HEK293 (cell line): Measurements from ENCODE around the gene MPC1.
A peak's percentile ranks its signal among the peaks of the same experiment; 100 is the strongest.

Experiments
- GFI1B ChIP-seq: fragments of 450-650 bp; formaldehyde crosslinking; IDR thresholded peaks from 2 replicates; pipeline ENCODE4 v1.5.1; 2016; ENCODE audit warnings: missing biosample characterization, missing genetic modification characterization
- HOXD13 ChIP-seq: sonication (generic); formaldehyde crosslinking; IDR thresholded peaks from 2 replicates; pipeline ENCODE4 v1.8.0; 2022; ENCODE audit warnings: missing genetic modification reagents, borderline replicate concordance
- KLF1 ChIP-seq: fragments of 450-650 bp; formaldehyde crosslinking; IDR thresholded peaks from 2 replicates; pipeline ENCODE4 v1.5.1; 2016; ENCODE audit warnings: missing biosample characterization, missing genetic modification characterization
- KLF10 ChIP-seq: fragments of 450-650 bp; IDR thresholded peaks from 2 replicates; pipeline ENCODE4 v1.5.1; 2018; ENCODE audit warnings: missing biosample characterization, mild to moderate bottlenecking, missing genetic modification characterization
- KLF17 ChIP-seq: fragments of 450-650 bp; formaldehyde crosslinking; IDR thresholded peaks from 2 replicates; pipeline ENCODE4 v1.5.1; 2016; ENCODE audit warnings: missing biosample characterization, missing genetic modification characterization
- MEIS1 ChIP-seq: sonication (generic); formaldehyde crosslinking; IDR thresholded peaks from 2 replicates; pipeline ENCODE4 v1.8.1; 2022; ENCODE audit warnings: missing genetic modification reagents, mild to moderate bottlenecking, borderline replicate concordance
- SCRT2 ChIP-seq: fragments of 450-650 bp; formaldehyde crosslinking; IDR thresholded peaks from 2 replicates; pipeline ENCODE4 v1.5.1; 2016; ENCODE audit warnings: missing biosample characterization, missing genetic modification characterization
- SP2 ChIP-seq: fragments of 450-650 bp; formaldehyde crosslinking; IDR thresholded peaks from 2 replicates; pipeline ENCODE4 v1.5.1; 2016; ENCODE audit warnings: missing biosample characterization, missing genetic modification characterization
- SP3 ChIP-seq: fragments of 450-650 bp; formaldehyde crosslinking; IDR thresholded peaks from 2 replicates; pipeline ENCODE4 v1.5.1; 2016; ENCODE audit warnings: missing biosample characterization, missing genetic modification characterization
- YY2 ChIP-seq: fragments of 450-650 bp; formaldehyde crosslinking; IDR thresholded peaks from 2 replicates; pipeline ENCODE4 v1.5.1; 2016; ENCODE audit warnings: missing biosample characterization, missing genetic modification characterization
- ZBTB21 ChIP-seq: fragments of 450-650 bp; formaldehyde crosslinking; IDR thresholded peaks from 2 replicates; pipeline ENCODE4 v1.5.1; 2017; ENCODE audit warnings: missing biosample characterization, missing genetic modification characterization
- ZNF10 ChIP-seq: fragments of 450-650 bp; formaldehyde crosslinking; IDR thresholded peaks from 2 replicates; pipeline ENCODE4 v1.5.1; 2017; ENCODE audit warnings: missing biosample characterization, missing genetic modification characterization
- ZNF114 ChIP-seq: fragments of 450-650 bp; formaldehyde crosslinking; IDR thresholded peaks from 2 replicates; pipeline ENCODE4 v1.5.0; 2017; ENCODE audit warnings: missing biosample characterization, missing genetic modification characterization
- ZNF121 ChIP-seq: fragments of 450-650 bp; formaldehyde crosslinking; IDR thresholded peaks from 2 replicates; pipeline ENCODE4 v1.5.1; 2016; ENCODE audit warnings: missing biosample characterization, missing genetic modification characterization
- ZNF132 ChIP-seq: fragments of 450-650 bp; formaldehyde crosslinking; IDR thresholded peaks from 2 replicates; pipeline ENCODE4 v1.5.1; 2017; ENCODE audit warnings: missing biosample characterization, missing genetic modification characterization, borderline replicate concordance
- ZNF133 ChIP-seq: fragments of 450-650 bp; formaldehyde crosslinking; IDR thresholded peaks from 2 replicates; pipeline ENCODE4 v1.5.1; 2016; ENCODE audit warnings: missing biosample characterization, missing genetic modification characterization
- ZNF148 ChIP-seq: fragments of 450-650 bp; formaldehyde crosslinking; IDR thresholded peaks from 2 replicates; pipeline ENCODE4 v1.5.0; 2017; ENCODE audit warnings: missing biosample characterization, missing genetic modification characterization, borderline replicate concordance
- ZNF202 ChIP-seq: fragments of 450-650 bp; formaldehyde crosslinking; IDR thresholded peaks from 2 replicates; pipeline ENCODE4 v1.5.1; 2016; ENCODE audit warnings: missing biosample characterization, missing genetic modification characterization, borderline replicate concordance
- ZNF211 ChIP-seq: fragments of 450-650 bp; formaldehyde crosslinking; IDR thresholded peaks from 2 replicates; pipeline ENCODE4 v1.5.1; 2016; ENCODE audit warnings: low read depth, missing biosample characterization, missing genetic modification characterization
- ZNF23 ChIP-seq: fragments of 450-650 bp; formaldehyde crosslinking; IDR thresholded peaks from 2 replicates; pipeline ENCODE4 v1.5.1; 2016; ENCODE audit warnings: missing biosample characterization, missing genetic modification characterization, borderline replicate concordance
- ZNF26 ChIP-seq: fragments of 450-650 bp; formaldehyde crosslinking; IDR thresholded peaks from 2 replicates; pipeline ENCODE4 v1.5.1; 2016; ENCODE audit warnings: missing biosample characterization, missing genetic modification characterization
- ZNF404 ChIP-seq: fragments of 450-650 bp; formaldehyde crosslinking; IDR thresholded peaks from 2 replicates; pipeline ENCODE4 v1.5.1; 2017; ENCODE audit warnings: missing biosample characterization, missing genetic modification characterization
- ZNF423 ChIP-seq: fragments of 450-650 bp; formaldehyde crosslinking; IDR thresholded peaks from 2 replicates; pipeline ENCODE4 v1.5.1; 2016; ENCODE audit warnings: missing biosample characterization, missing genetic modification characterization
- ZNF426 ChIP-seq: fragments of 450-650 bp; formaldehyde crosslinking; IDR thresholded peaks from 2 replicates; pipeline ENCODE4 v1.5.1; 2017; ENCODE audit warnings: missing biosample characterization, missing genetic modification characterization, mild to moderate bottlenecking, inconsistent platforms, moderate library complexity
- ZNF433 ChIP-seq: fragments of 450-650 bp; formaldehyde crosslinking; IDR thresholded peaks from 2 replicates; pipeline ENCODE4 v1.5.1; 2016; ENCODE audit warnings: missing biosample characterization, missing genetic modification characterization, low read depth
- ZNF510 ChIP-seq: fragments of 450-650 bp; formaldehyde crosslinking; IDR thresholded peaks from 2 replicates; pipeline ENCODE4 v1.5.1; 2018; ENCODE audit warnings: mild to moderate bottlenecking, missing genetic modification characterization, missing biosample characterization; ENCODE audit not compliant: insufficient replicate concordance
- ZNF514 ChIP-seq: fragments of 450-650 bp; formaldehyde crosslinking; IDR thresholded peaks from 2 replicates; pipeline ENCODE4 v1.5.1; 2016; ENCODE audit warnings: missing biosample characterization, missing genetic modification characterization
- ZNF529 ChIP-seq: fragments of 450-650 bp; formaldehyde crosslinking; IDR thresholded peaks from 2 replicates; pipeline ENCODE4 v1.5.1; 2017; ENCODE audit warnings: missing genetic modification characterization, missing biosample characterization; ENCODE audit not compliant: insufficient replicate concordance
- ZNF555 ChIP-seq: fragments of 450-650 bp; formaldehyde crosslinking; conservative IDR thresholded peaks from 2 replicates; pipeline ENCODE4 v1.5.1; 2017; ENCODE audit warnings: missing biosample characterization, mild to moderate bottlenecking, missing genetic modification characterization, inconsistent platforms
- ZNF561 ChIP-seq: fragments of 450-650 bp; IDR thresholded peaks from 2 replicates; pipeline ENCODE4 v1.5.1; 2018; ENCODE audit warnings: missing biosample characterization, missing genetic modification characterization, borderline replicate concordance
- ZNF596 ChIP-seq: fragments of 450-650 bp; IDR thresholded peaks from 2 replicates; pipeline ENCODE4 v1.5.0; 2018; ENCODE audit warnings: missing biosample characterization, mild to moderate bottlenecking, missing genetic modification characterization, moderate library complexity
- ZNF621 ChIP-seq: fragments of 450-650 bp; formaldehyde crosslinking; IDR thresholded peaks from 2 replicates; pipeline ENCODE4 v1.5.1; 2017; ENCODE audit warnings: missing biosample characterization, missing genetic modification characterization
- ZNF623 ChIP-seq: fragments of 450-650 bp; formaldehyde crosslinking; IDR thresholded peaks from 2 replicates; pipeline ENCODE4 v1.5.1; 2016; ENCODE audit warnings: missing biosample characterization, missing genetic modification characterization
- ZNF624 ChIP-seq: fragments of 450-650 bp; formaldehyde crosslinking; IDR thresholded peaks from 2 replicates; pipeline ENCODE4 v1.5.1; 2017; ENCODE audit warnings: missing biosample characterization, missing genetic modification characterization
- ZNF660 ChIP-seq: fragments of 450-650 bp; IDR thresholded peaks from 2 replicates; pipeline ENCODE4 v1.5.1; 2018; ENCODE audit warnings: missing biosample characterization, mild to moderate bottlenecking, missing genetic modification characterization
- ZNF747 ChIP-seq: fragments of 450-650 bp; formaldehyde crosslinking; IDR thresholded peaks from 2 replicates; pipeline ENCODE4 v1.5.1; 2016; ENCODE audit warnings: missing biosample characterization, missing genetic modification characterization
- ZNF776 ChIP-seq: fragments of 450-650 bp; formaldehyde crosslinking; IDR thresholded peaks from 2 replicates; pipeline ENCODE4 v1.5.0; 2017; ENCODE audit warnings: missing biosample characterization, missing genetic modification characterization, borderline replicate concordance
- ZNF785 ChIP-seq: fragments of 450-650 bp; formaldehyde crosslinking; IDR thresholded peaks from 2 replicates; pipeline ENCODE4 v1.5.1; 2016; ENCODE audit warnings: missing biosample characterization, missing genetic modification characterization
- ZSCAN30 ChIP-seq: fragments of 450-650 bp; IDR thresholded peaks from 2 replicates; pipeline ENCODE4 v1.5.1; 2018; ENCODE audit warnings: missing biosample characterization, mild to moderate bottlenecking, missing genetic modification characterization, moderate library complexity
- ZXDB ChIP-seq: fragments of 450-650 bp; formaldehyde crosslinking; IDR thresholded peaks from 2 replicates; pipeline ENCODE4 v1.5.1; 2016; ENCODE audit warnings: missing biosample characterization, missing genetic modification characterization

MPC1 gene

GRCh38 chr6:166382500-166382932, 224 bp downstream of the MPC1 start (continued):
- TF ChIP-seq ZNF26 (tag by site-specific recombination) (no peak), ZNF785 (tag by site-specific recombination) (no peak), ZNF202 (tag by site-specific recombination) (no peak), MEIS1 (CRISPR knock-in tag) (no peak), ZNF132 (tag by site-specific recombination) (no peak), ZXDB (tag by site-specific recombination) (no peak), KLF10 (no peak), ZNF404 (tag by site-specific recombination) (no peak), ZNF660 (tag by site-specific recombination) (peak; percentile 51; the same call in 1 of the 2 replicates), SP2 (tag by site-specific recombination) (no peak), ZNF423 (tag by site-specific recombination) (no peak; the same call in 1 of the 2 replicates), ZNF529 (tag by site-specific recombination) (no peak), ZNF623 (tag by site-specific recombination) (no peak), ZNF510 (tag by site-specific recombination) (no peak), ZNF747 (tag by site-specific recombination) (no peak), ZBTB21 (no peak), ZNF621 (tag by site-specific recombination) (no peak), GFI1B (tag by site-specific recombination) (no peak), KLF1 (tag by site-specific recombination) (no peak), ZNF23 (tag by site-specific recombination) (no peak), ZNF426 (tag by site-specific recombination) (no peak), ZNF114 (tag by site-specific recombination) (no peak), ZNF514 (tag by site-specific recombination) (no peak), ZNF596 (tag by site-specific recombination) (peak; percentile 49; the same call in 1 of the 2 replicates), ZNF561 (peak; percentile 19; the same call in 1 of the 2 replicates), ZNF121 (tag by site-specific recombination) (no peak), ZNF555 (no peak), SP3 (tag by site-specific recombination) (no peak), ZSCAN30 (peak; percentile 39; the same call in 1 of the 2 replicates), ZNF148 (tag by site-specific recombination) (no peak), KLF17 (peak; percentile 81), ZNF433 (tag by site-specific recombination) (no peak), ZNF10 (tag by site-specific recombination) (peak; percentile 23; the same call in 1 of the 2 replicates), ZNF776 (tag by site-specific recombination) (no peak), SCRT2 (tag by site-specific recombination) (no peak), HOXD13 (no peak), ZNF133 (tag by site-specific recombination) (no peak), YY2 (tag by site-specific recombination) (peak; percentile 48; the same call in 1 of the 2 replicates), ZNF211 (tag by site-specific recombination) (no peak), ZNF624 (tag by site-specific recombination) (no peak)
